NB4 (cell line): ENCODE measurements around the gene OR5AU1.
"Not testable (repeated sequence)": the region's sequence is repeated elsewhere in the genome, so short reads cannot be mapped to it uniquely, and the experiment has no call there.

Source experiments
- MYC ChIP-seq: IDR thresholded peaks from 2 replicates; pipeline ENCODE4 v1.6.1; 2011; ENCODE audit warnings: low read depth, low read length
- POLR2A ChIP-seq: IDR thresholded peaks from 2 replicates; pipeline ENCODE4 v1.6.1; 2011; ENCODE audit warnings: mild to moderate bottlenecking; ENCODE audit not compliant: insufficient read length; ENCODE audit errors: extremely low read depth
- TF ChIP-seq, protein P1 (sequence below): IDR thresholded peaks from 2 replicates; pipeline ENCODE4 v1.6.1; 2011; ENCODE audit warnings: low read depth, low read length
- TF ChIP-seq, protein P2 (sequence below): IDR thresholded peaks from one replicate; pipeline ENCODE4 v1.5.1; 2012; ENCODE audit warnings: low read depth, low read length

DNA sequence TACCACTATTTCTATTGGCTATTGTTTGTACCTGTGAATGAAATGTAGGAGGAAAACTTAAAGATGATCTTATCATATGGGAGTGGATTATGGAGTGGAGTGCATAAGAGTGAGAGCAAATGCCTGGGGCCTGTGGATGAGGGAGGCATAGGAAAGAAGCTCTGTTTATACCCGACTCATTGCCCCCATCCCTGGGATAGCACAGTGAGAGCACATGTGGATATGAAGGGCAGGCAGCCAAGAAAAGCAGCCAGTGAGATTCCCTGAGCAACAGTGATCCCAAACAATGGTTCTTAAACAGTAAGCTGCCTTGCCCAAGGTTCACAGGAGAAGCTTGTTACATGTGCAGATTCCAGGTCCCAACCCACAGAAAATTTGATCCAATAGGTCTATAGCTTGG, 2.3 kb upstream of the OR5AU1 start:
- TF ChIP-seq POLR2A, MYC: not testable (repeated sequence)
- TF ChIP-seq, protein P1, sequence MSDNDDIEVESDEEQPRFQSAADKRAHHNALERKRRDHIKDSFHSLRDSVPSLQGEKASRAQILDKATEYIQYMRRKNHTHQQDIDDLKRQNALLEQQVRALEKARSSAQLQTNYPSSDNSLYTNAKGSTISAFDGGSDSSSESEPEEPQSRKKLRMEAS, result not testable (repeated sequence)
- TF ChIP-seq, protein P2, sequence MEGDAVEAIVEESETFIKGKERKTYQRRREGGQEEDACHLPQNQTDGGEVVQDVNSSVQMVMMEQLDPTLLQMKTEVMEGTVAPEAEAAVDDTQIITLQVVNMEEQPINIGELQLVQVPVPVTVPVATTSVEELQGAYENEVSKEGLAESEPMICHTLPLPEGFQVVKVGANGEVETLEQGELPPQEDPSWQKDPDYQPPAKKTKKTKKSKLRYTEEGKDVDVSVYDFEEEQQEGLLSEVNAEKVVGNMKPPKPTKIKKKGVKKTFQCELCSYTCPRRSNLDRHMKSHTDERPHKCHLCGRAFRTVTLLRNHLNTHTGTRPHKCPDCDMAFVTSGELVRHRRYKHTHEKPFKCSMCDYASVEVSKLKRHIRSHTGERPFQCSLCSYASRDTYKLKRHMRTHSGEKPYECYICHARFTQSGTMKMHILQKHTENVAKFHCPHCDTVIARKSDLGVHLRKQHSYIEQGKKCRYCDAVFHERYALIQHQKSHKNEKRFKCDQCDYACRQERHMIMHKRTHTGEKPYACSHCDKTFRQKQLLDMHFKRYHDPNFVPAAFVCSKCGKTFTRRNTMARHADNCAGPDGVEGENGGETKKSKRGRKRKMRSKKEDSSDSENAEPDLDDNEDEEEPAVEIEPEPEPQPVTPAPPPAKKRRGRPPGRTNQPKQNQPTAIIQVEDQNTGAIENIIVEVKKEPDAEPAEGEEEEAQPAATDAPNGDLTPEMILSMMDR, result not testable (repeated sequence)
